SU-DHL-6 (cell line): Measurements from ENCODE around the gene MYOG.

ENCODE experiments used
- H2AFZ ChIP-seq: fragments of 200-600 bp; sonication (generic); 2 replicates; pipeline ENCODE4 v1.6.1; 2014; ENCODE audit warnings: low read depth, mild to moderate bottlenecking, moderate library complexity, mixed read lengths, antibody characterized with exemption, low read length; ENCODE audit not compliant: severe bottlenecking
- H3F3A ChIP-seq: fragments of 200-600 bp; shearing (Covaris generic); 2 replicates; pipeline ENCODE4 v1.6.0; 2016; ENCODE audit warnings: antibody characterized with exemption, mild to moderate bottlenecking; ENCODE audit not compliant: insufficient read depth
- H3K27ac ChIP-seq: fragments of 200-600 bp; sonication (generic); 2 replicates; pipeline ENCODE4 v1.5.1; 2016; ENCODE audit warnings: low read depth, mild to moderate bottlenecking, low read length, moderate library complexity, mixed read lengths
- H3K27me3 ChIP-seq: fragments of 200-600 bp; sonication (generic), shearing (Covaris generic); 2 replicates; pipeline ENCODE4 v1.6.0; 2014; ENCODE audit warnings: mild to moderate bottlenecking, low read length
- H3K36me3 ChIP-seq: fragments of 200-600 bp; sonication (generic); 2 replicates; pipeline ENCODE4 v1.6.1; 2014; ENCODE audit warnings: mild to moderate bottlenecking, low read length, mixed read lengths
- H3K4me2 ChIP-seq: fragments of 300-600, 200-600 bp; shearing (Covaris generic), sonication (generic); 2 replicates; pipeline ENCODE4 v1.6.0; 2014; ENCODE audit warnings: low read length, low read depth, mild to moderate bottlenecking; ENCODE audit not compliant: poor library complexity, severe bottlenecking
- H3K4me3 ChIP-seq: fragments of 200-600 bp; sonication (generic); 2 replicates; pipeline ENCODE4 v1.5.1; 2014; ENCODE audit warnings: antibody characterized with exemption, low read length, mild to moderate bottlenecking, mixed read lengths; ENCODE audit not compliant: insufficient read depth, poor library complexity, severe bottlenecking
- H3K79me2 ChIP-seq: fragments of 200-600 bp; sonication (generic); 2 replicates; pipeline ENCODE4 v1.6.1; 2014; ENCODE audit warnings: mild to moderate bottlenecking, low read length, moderate library complexity; ENCODE audit not compliant: insufficient read depth
- H3K9ac ChIP-seq: fragments of 200-600 bp; sonication (generic); 2 replicates; pipeline ENCODE4 v1.7.0; 2014; ENCODE audit warnings: mild to moderate bottlenecking, low read length
- H3K9me2 ChIP-seq: fragments of 200-600 bp; sonication (generic); replicated peaks from 2 replicates; pipeline ENCODE4 v1.6.1; 2014; ENCODE audit warnings: low read length; ENCODE audit not compliant: insufficient read depth
- H3K9me3 ChIP-seq: fragments of 200-600 bp; sonication (generic); 2 replicates; pipeline ENCODE4 v1.6.1; 2014; ENCODE audit warnings: low read length, mixed read lengths; ENCODE audit not compliant: insufficient read depth
- H4K20me1 ChIP-seq: fragments of 200-600 bp; sonication (generic); 2 replicates; pipeline ENCODE4 v1.6.1; 2014; ENCODE audit warnings: low read depth, mild to moderate bottlenecking, antibody characterized with exemption, low read length, moderate library complexity, mixed read lengths
- EZH2phosphoT487 ChIP-seq: fragments of 200-600 bp; sonication (generic), shearing (Covaris generic); conservative IDR thresholded peaks from 2 replicates; pipeline ENCODE4 v1.6.1; 2018; ENCODE audit warnings: mild to moderate bottlenecking, antibody characterized with exemption, low read length, moderate library complexity, mixed read lengths
- TF ChIP-seq, protein P1 (sequence below): fragments of 200-600 bp; sonication (generic); IDR thresholded peaks from one replicate; pipeline ENCODE4 v1.5.1; 2017; ENCODE audit warnings: antibody characterized with exemption, mild to moderate bottlenecking, low read length, moderate library complexity; ENCODE audit not compliant: insufficient read depth, poor library complexity, severe bottlenecking

The MYOG gene

DNA sequence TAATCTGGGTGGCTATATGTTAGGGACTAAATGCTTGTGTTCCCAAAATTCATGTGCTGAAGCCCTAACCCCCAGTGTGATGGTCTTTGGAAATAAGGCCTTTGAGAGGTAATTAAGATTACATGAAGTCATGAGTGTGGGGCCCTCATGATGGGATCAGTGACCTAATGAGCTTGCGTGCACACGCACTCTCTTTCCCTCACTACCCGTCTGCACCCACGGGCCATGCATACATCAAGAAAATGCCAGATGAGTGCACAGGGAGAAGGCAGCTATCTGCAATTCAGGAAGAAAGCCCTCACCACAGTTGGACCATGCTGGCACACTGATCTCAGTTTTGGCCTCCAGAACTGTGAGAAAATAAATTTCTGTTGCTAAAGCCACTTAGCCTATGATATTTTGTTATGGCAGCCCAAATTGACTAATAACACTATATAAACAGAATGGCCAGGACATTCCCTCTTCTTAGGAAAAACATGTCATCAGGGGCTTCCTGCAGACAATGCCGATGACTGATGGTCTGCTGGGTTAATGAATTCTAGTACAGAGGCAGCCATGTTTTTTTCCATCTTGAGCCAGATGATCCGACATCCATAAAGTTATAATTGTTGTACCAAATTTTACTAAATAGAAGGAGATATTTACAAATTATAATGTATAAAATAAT, 18.1 kb upstream of the MYOG start:
- Histone ChIP-seq H3K79me2 (no peaks in the 10 kb centered on the region), H3K27me3 (no peaks in the 10 kb centered on the region), H3K4me3 (no peak overlapping the region), H3K9me3 (no peaks in the 10 kb centered on the region), H4K20me1 (no peaks in the 10 kb centered on the region), H2AFZ (no peak overlapping the region), H3K36me3 (no peaks in the 10 kb centered on the region), H3F3A (no peaks in the 10 kb centered on the region), H3K4me2 (no peak overlapping the region), H3K9ac (no peak overlapping the region), H3K9me2 (no peaks in the 10 kb centered on the region), H3K27ac (no peak overlapping the region)
- TF ChIP-seq, protein P1, sequence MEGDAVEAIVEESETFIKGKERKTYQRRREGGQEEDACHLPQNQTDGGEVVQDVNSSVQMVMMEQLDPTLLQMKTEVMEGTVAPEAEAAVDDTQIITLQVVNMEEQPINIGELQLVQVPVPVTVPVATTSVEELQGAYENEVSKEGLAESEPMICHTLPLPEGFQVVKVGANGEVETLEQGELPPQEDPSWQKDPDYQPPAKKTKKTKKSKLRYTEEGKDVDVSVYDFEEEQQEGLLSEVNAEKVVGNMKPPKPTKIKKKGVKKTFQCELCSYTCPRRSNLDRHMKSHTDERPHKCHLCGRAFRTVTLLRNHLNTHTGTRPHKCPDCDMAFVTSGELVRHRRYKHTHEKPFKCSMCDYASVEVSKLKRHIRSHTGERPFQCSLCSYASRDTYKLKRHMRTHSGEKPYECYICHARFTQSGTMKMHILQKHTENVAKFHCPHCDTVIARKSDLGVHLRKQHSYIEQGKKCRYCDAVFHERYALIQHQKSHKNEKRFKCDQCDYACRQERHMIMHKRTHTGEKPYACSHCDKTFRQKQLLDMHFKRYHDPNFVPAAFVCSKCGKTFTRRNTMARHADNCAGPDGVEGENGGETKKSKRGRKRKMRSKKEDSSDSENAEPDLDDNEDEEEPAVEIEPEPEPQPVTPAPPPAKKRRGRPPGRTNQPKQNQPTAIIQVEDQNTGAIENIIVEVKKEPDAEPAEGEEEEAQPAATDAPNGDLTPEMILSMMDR, result no peak
- no peak for TF ChIP-seq EZH2phosphoT487

DNA sequence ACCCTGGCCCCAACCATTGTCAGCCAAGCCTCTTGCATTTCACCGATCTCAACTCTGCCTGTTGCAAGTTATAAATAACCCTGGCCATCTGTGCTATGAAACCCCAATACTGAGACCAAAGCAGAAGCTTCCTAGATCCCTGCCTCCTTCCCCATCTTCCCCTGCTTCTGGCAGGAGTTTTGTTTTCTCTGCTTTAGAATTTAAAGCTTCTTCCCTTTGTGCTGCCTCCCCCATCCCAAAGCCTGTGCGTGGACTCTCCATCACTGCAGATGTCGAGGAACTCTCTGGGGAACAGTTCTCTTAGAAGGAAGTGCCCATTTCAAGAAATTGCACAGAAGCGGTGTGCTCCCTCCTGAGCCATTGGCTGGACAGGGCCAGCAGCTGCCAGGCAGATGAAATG, 17.4 kb upstream of the MYOG start:
- no peaks in the 10 kb centered on the region for H3K27me3 ChIP-seq
- no peaks in the 10 kb centered on the region for H3F3A ChIP-seq
- no peaks in the 10 kb centered on the region for H3K9me3 ChIP-seq
- no peaks in the 10 kb centered on the region for H3K36me3 ChIP-seq
- H4K20me1 ChIP-seq, result no peaks in the 10 kb centered on the region
- no peak for TF ChIP-seq EZH2phosphoT487
- TF ChIP-seq, protein P1, result no peak
- no peak overlapping the region for H3K4me2 ChIP-seq
- no peak overlapping the region for H3K4me3 ChIP-seq
- no peak overlapping the region for H3K27ac ChIP-seq
- H3K9me2 ChIP-seq, result no peaks in the 10 kb centered on the region
- H2AFZ ChIP-seq, result no peak overlapping the region
- H3K9ac ChIP-seq, result no peak overlapping the region
- H3K79me2 ChIP-seq, result no peaks in the 10 kb centered on the region

DNA sequence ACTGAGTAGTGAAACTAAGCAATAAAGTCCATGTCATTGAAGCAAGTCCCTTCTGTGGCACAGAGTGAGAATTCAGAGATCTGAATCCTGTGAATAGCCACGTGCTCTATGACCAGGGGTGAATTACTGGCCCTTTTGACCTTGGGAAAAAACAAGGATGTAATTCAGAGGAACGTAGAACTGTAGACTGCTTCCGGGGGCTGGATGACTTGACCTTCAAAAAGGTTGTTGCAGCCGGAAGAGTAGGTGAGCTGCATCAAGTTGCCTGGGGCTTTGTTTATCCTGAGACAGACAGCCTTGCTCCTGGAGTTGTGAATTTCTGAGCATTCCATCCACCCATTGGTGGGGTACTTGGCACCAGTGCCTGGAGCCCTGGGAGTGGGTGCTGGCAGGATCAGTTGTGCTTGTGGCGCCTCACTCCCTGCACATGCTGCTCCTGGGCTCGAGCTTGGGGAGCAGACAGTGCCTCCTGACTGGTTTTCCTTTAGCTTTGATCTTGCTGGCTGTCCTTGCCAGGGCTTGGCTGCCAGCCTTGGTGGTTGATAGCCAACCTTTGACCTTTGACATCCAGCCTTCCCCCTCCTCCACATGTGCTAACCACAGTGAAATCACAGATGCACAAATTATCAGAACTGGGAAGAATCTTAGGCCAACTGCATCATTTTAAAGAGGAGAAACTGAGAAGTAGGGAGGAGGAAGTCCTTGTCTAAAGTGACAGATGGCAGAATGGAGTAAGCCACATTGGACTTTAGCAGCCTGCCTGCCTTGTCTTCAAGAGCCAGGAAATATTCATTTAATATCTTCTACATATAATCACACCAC, 16.2 kb upstream of the MYOG start:
- no peaks in the 10 kb centered on the region for H3F3A ChIP-seq
- H2AFZ ChIP-seq, result no peak overlapping the region

More for the DNA sequence above, 16.2 kb upstream of the MYOG start:
- TF ChIP-seq EZH2phosphoT487, result no peak
- TF ChIP-seq, protein P1, result no peak
- no peaks in the 10 kb centered on the region for H4K20me1 ChIP-seq
- H3K36me3 ChIP-seq, result no peaks in the 10 kb centered on the region
- H3K9ac ChIP-seq, result no peak overlapping the region
- H3K9me2 ChIP-seq, result no peaks in the 10 kb centered on the region
- H3K4me2 ChIP-seq, result no peak overlapping the region
- no peaks in the 10 kb centered on the region for H3K79me2 ChIP-seq
- no peaks in the 10 kb centered on the region for H3K9me3 ChIP-seq
- no peaks in the 10 kb centered on the region for H3K27me3 ChIP-seq
- H3K4me3 ChIP-seq, result no peak overlapping the region
- no peak overlapping the region for H3K27ac ChIP-seq
